HEK293T (cell line): ENCODE measurements around the gene REX1BD.

Experiments
- CTCF ChIA-PET: fragments of 350-600 bp; formaldehyde crosslinking; extraction: SDS; loops from one replicate; lab custom pipeline; 2021; ENCODE audit warnings: antibody characterized with exemption, inconsistent platforms; lab: Yijun Ruan, JAX
- POLR2A ChIA-PET: fragments of 350-600 bp; formaldehyde crosslinking; extraction: SDS; loops from one replicate; lab custom pipeline; 2020; ENCODE audit warnings: antibody characterized with exemption, inconsistent platforms; lab: Yijun Ruan, JAX
- DNase-seq: peaks from one replicate; pipeline ENCODE4 v3.0.0; 2012; ENCODE audit warnings: mixed read lengths; ENCODE audit errors: extremely low spot score
- ARNT ChIP-seq: fragments of 450-650 bp; IDR thresholded peaks from 2 replicates; pipeline ENCODE4 v1.6.1; 2017; ENCODE audit warnings: mild to moderate bottlenecking
- BHLHE40 ChIP-seq: fragments of 450-650 bp; IDR thresholded peaks from 2 replicates; pipeline ENCODE4 v1.6.1; 2016; ENCODE audit warnings: mild to moderate bottlenecking, moderate library complexity, borderline replicate concordance
- CTBP1 ChIP-seq: fragments of 450-650 bp; IDR thresholded peaks from 2 replicates; pipeline ENCODE4 v1.6.1; 2016; ENCODE audit warnings: borderline replicate concordance
- ELF4 ChIP-seq: fragments of 450-650 bp; IDR thresholded peaks from 2 replicates; pipeline ENCODE4 v1.6.1; 2017; ENCODE audit warnings: antibody characterized with exemption
- FOXA1 ChIP-seq: fragments of 450-650 bp; IDR thresholded peaks from 2 replicates; pipeline ENCODE4 v1.6.1; 2016; ENCODE audit warnings: mild to moderate bottlenecking
- FOXK2 ChIP-seq: fragments of 450-650 bp; IDR thresholded peaks from 2 replicates; pipeline ENCODE4 v1.6.1; 2016; ENCODE audit warnings: mild to moderate bottlenecking
- FOXM1 ChIP-seq: fragments of 450-650 bp; IDR thresholded peaks from 2 replicates; pipeline ENCODE4 v1.6.1; 2017; ENCODE audit warnings: mild to moderate bottlenecking, borderline replicate concordance
- HDGF ChIP-seq: fragments of 450-650 bp; IDR thresholded peaks from 2 replicates; pipeline ENCODE4 v1.6.1; 2017; ENCODE audit warnings: antibody characterized with exemption, borderline replicate concordance
- L3MBTL2 ChIP-seq: fragments of 450-650 bp; conservative IDR thresholded peaks from 2 replicates; pipeline ENCODE4 v1.6.1; 2016; ENCODE audit warnings: mild to moderate bottlenecking
- LEF1 ChIP-seq: fragments of 450-650 bp; IDR thresholded peaks from 2 replicates; pipeline ENCODE4 v1.6.1; 2017; ENCODE audit warnings: mild to moderate bottlenecking, borderline replicate concordance
- NFRKB ChIP-seq: fragments of 450-650 bp; IDR thresholded peaks from 2 replicates; pipeline ENCODE4 v1.6.1; 2016; ENCODE audit warnings: mild to moderate bottlenecking, moderate library complexity
- PKNOX1 ChIP-seq: fragments of 450-650 bp; IDR thresholded peaks from 2 replicates; pipeline ENCODE4 v1.6.1; 2016
- SP1 ChIP-seq: fragments of 450-650 bp; IDR thresholded peaks from 2 replicates; pipeline ENCODE4 v1.6.1; 2017
- SUZ12 ChIP-seq: fragments of 450-650 bp; IDR thresholded peaks from 2 replicates; pipeline ENCODE4 v1.6.1; 2016; ENCODE audit warnings: mild to moderate bottlenecking
- TARDBP ChIP-seq: fragments of 450-650 bp; IDR thresholded peaks from 2 replicates; pipeline ENCODE4 v1.6.1; 2016
- ZNF384 ChIP-seq: fragments of 450-650 bp; IDR thresholded peaks from 2 replicates; pipeline ENCODE4 v1.6.1; 2016

Gene REX1BD

GRCh38 chr19:18543814-18544475 lies 44.7 kb upstream of the REX1BD start:
- CTCF ChIA-PET, result interaction anchor here (0.8 to 0.9 kb wide), 2 partner anchors 10 to 73 kb away, joined by 4 read pairs; no protein-coding TSS in a partner anchor
- POLR2A ChIA-PET, result interaction anchor here (1.2 to 1.8 kb wide), 4 partner anchors 13 to 45 kb away, joined by 4 to 18 read pairs (median 6); partner anchors contain the start of genes ELL and KXD1
- TF ChIP-seq FOXM1 (no peak), ARNT (no peak), TARDBP (no peak), ELF4 (no peak), CTBP1 (no peak), SUZ12 (no peak), LEF1 (no peak), BHLHE40 (no peak), SP1 (no peak), HDGF (no peak), L3MBTL2 (no peak), FOXK2 (no peak), NFRKB (no peak), PKNOX1 (no peak), ZNF384 (no peak)
- DNase-seq, result peak; percentile 60

GRCh38 chr19:18551631-18552030 lies 37.0 kb upstream of the REX1BD start:
- TF ChIP-seq NFRKB (no peak), ARNT (no peak), HDGF (no peak), FOXK2 (no peak), FOXA1 (no peak), LEF1 (no peak), ELF4 (no peak), CTBP1 (no peak), TARDBP (no peak), ZNF384 (no peak), PKNOX1 (no peak), SUZ12 (no peak), SP1 (no peak)
- DNase-seq, result no peak
- POLR2A ChIA-PET, result no interaction called here
- CTCF ChIA-PET, result interaction anchor here (0.7 kb wide), 1 partner anchor 30 kb away, joined by 3 read pairs; no protein-coding TSS in a partner anchor

GRCh38 chr19:18557411-18558201 lies 31.0 kb upstream of the REX1BD start, which contains the start of gene KXD1:
TSS of gene KXD1 (plus strand) at chr19:18557870. CDS start at chr19:18562057, 4,187 bp downstream.
- ChIA-PET CTCF (interaction anchor here (0.7 to 2.1 kb wide), 3 partner anchors 31 to 429 kb away, joined by 3 to 5 read pairs (median 4); partner anchors contain the start of gene REX1BD), POLR2A (interaction anchor here (0.6 to 4.4 kb wide), 16 partner anchors 10 to 130 kb away, joined by 3 to 32 read pairs (median 4); partner anchors contain the start of genes FKBP8, REX1BD and UBA52)
- DNase-seq, result peak; percentile 95
- no peak for TF ChIP-seq CTBP1
- TF ChIP-seq TARDBP, result peak; percentile 99
- no peak for TF ChIP-seq SUZ12
- no peak for TF ChIP-seq BHLHE40
- no peak for TF ChIP-seq HDGF
- TF ChIP-seq FOXK2, result no peak
- TF ChIP-seq LEF1, result no peak
- no peak for TF ChIP-seq NFRKB
- TF ChIP-seq L3MBTL2, result no peak
- TF ChIP-seq PKNOX1, result no peak
- peak; percentile 73; the same call in 1 of the 2 replicates for TF ChIP-seq ELF4
- TF ChIP-seq ARNT, result no peak
- TF ChIP-seq FOXM1, result no peak
- no peak for TF ChIP-seq FOXA1
- TF ChIP-seq SP1, result no peak
- peak; percentile 90 for TF ChIP-seq ZNF384

- ChIA-PET CTCF (interaction anchor here (0.8 to 2.1 kb wide), 3 partner anchors 88 to 428 kb away, joined by 3 to 5 read pairs (median 3); no protein-coding TSS in a partner anchor), POLR2A (interaction anchor here (1.1 to 4.4 kb wide), 9 partner anchors 11 to 89 kb away, joined by 3 to 32 read pairs (median 4); partner anchors contain the start of genes FKBP8, REX1BD and UBA52)
- no peak for TF ChIP-seq ZNF384
- TF ChIP-seq LEF1, result no peak
- TF ChIP-seq FOXK2, result no peak
- TF ChIP-seq CTBP1, result no peak
- TF ChIP-seq BHLHE40, result no peak
- no peak for TF ChIP-seq L3MBTL2
- no peak for TF ChIP-seq PKNOX1
- no peak for TF ChIP-seq SUZ12
- no peak for TF ChIP-seq SP1
- TF ChIP-seq FOXM1, result no peak
- no peak for TF ChIP-seq HDGF
- TF ChIP-seq NFRKB, result no peak
- TF ChIP-seq ELF4, result no peak
- no peak for TF ChIP-seq FOXA1
- no peak for TF ChIP-seq ARNT
- TF ChIP-seq TARDBP, result no peak
- DNase-seq, result no peak
These were observed 30.4 kb upstream of the REX1BD start for GRCh38 chr19:18558202-18558555.
